Smooth muscle cell (in vitro differentiated cells): ENCODE data around the gene SEMA4B. TPM values are rescaled to one million over a fixed set of nuclear protein-coding genes. Genes with fewer than 3 reads are reported as not detected.

ENCODE experiments used
- DNase-seq: peaks from one replicate; lab custom pipeline; 2025; ENCODE audit not compliant: unreplicated experiment; lab: John Stamatoyannopoulos, UW
- H2AFZ ChIP-seq: fragments of 200-600 bp; sonication (generic); 2 replicates; pipeline ENCODE4 v1.6.0; 2016; ENCODE audit warnings: antibody characterized with exemption, low read depth, mild to moderate bottlenecking
- H3F3A ChIP-seq: fragments of 200-600 bp; sonication (generic); 2 replicates; pipeline ENCODE4 v1.6.0; 2017; ENCODE audit warnings: antibody characterized with exemption, low read depth
- H3K27ac ChIP-seq: fragments of 200-600 bp; sonication (generic); 2 replicates; pipeline ENCODE4 v1.5.1; 2016; ENCODE audit warnings: low read depth, mild to moderate bottlenecking
- H3K27me3 ChIP-seq: fragments of 200-600 bp; sonication (generic); 2 replicates; pipeline ENCODE4 v1.6.1; 2016; ENCODE audit warnings: low read depth, mild to moderate bottlenecking
- H3K36me3 ChIP-seq: fragments of 200-600 bp; sonication (generic); 2 replicates; pipeline ENCODE4 v1.5.1; 2016; ENCODE audit warnings: low read depth
- H3K4me1 ChIP-seq: fragments of 200-600 bp; sonication (generic); 2 replicates; pipeline ENCODE4 v1.5.1; 2016; ENCODE audit warnings: low read depth
- H3K4me2 ChIP-seq: fragments of 200-600 bp; sonication (generic); 2 replicates; pipeline ENCODE4 v1.6.0; 2016; ENCODE audit warnings: mild to moderate bottlenecking
- H3K4me3 ChIP-seq: fragments of 200-600 bp; sonication (generic); 2 replicates; pipeline ENCODE4 v1.5.1; 2016; ENCODE audit warnings: mild to moderate bottlenecking
- H3K79me2 ChIP-seq: fragments of 200-600 bp; sonication (generic); 2 replicates; pipeline ENCODE4 v1.6.0; 2016; ENCODE audit warnings: low read depth, mild to moderate bottlenecking
- H3K9ac ChIP-seq: fragments of 200-600 bp; sonication (generic); 2 replicates; pipeline ENCODE4 v1.6.0; 2016; ENCODE audit warnings: low read depth
- H3K9me3 ChIP-seq: fragments of 200-600 bp; sonication (generic); replicated peaks from 2 replicates; pipeline ENCODE4 v1.5.1; 2016; ENCODE audit warnings: low read depth
- H4K20me1 ChIP-seq: fragments of 200-600 bp; sonication (generic); 2 replicates; pipeline ENCODE4 v1.6.0; 2016; ENCODE audit warnings: low read depth
- CTCF ChIP-seq: fragments of 200-600 bp; sonication (generic); IDR thresholded peaks from 2 replicates; pipeline ENCODE4 v1.5.1; 2017; ENCODE audit warnings: borderline replicate concordance, mild to moderate bottlenecking, antibody characterized with exemption; ENCODE audit not compliant: insufficient read depth, poor library complexity, severe bottlenecking
- WGBS: methylation state at CpG from one replicate; pipeline ENCODE4 v1.1.7; 2016; ENCODE audit warnings: low lambda C conversion rate; 5-methylcytosine and 5-hydroxymethylcytosine counted together
- polyA plus RNA-seq: library from polyadenylated mRNA; unstranded; fragments of >200 nt; fragmentation: Nextera tagmentation; extraction: Ambion mirVana; gene quantifications from 2 replicates; pipeline ENCODE4 v1.2.1, GENCODE V29; 2016
- total RNA-seq: library from RNA; depleted of rRNA; stranded (reverse); fragments of >200 nt; gene quantifications from 2 replicates; pipeline ENCODE4 v1.2.3, GENCODE V29; 2014

The SEMA4B gene
- total and polyA plus RNA-seq, 2 experiments from 2014 or later = 29.6 to 51.4 TPM

- Histone ChIP-seq H3K4me2 (no peak overlapping the region), H3K36me3 (no peaks in the 10 kb centered on the region), H3K27ac (no peak overlapping the region), H4K20me1 (no peaks in the 10 kb centered on the region), H3K9me3 (no peaks in the 10 kb centered on the region), H2AFZ (no peak overlapping the region), H3K4me3 (no peak overlapping the region), H3K4me1 (no peaks in the 10 kb centered on the region), H3K9ac (no peak overlapping the region), H3K79me2 (no peaks in the 10 kb centered on the region), H3F3A (no peaks in the 10 kb centered on the region), H3K27me3 (no peaks in the 10 kb centered on the region)
- TF ChIP-seq CTCF = no peak
- DNase-seq = no peak
- WGBS = 92% methylated on average over 8 of the region's 8 CpGs
Observed at GRCh38 chr15:90240856-90241255, 39.7 kb downstream of the SEMA4B start.

GRCh38 chr15:90241343-90242192 is 40.4 kb downstream of the SEMA4B start:
- 87% methylated on average over 22 of the region's 22 CpGs for WGBS
- no peaks in the 10 kb centered on the region for H4K20me1 ChIP-seq
- no peak overlapping the region for H3K9ac ChIP-seq
- no peak overlapping the region for H3K4me3 ChIP-seq
- no peak overlapping the region for H3K4me2 ChIP-seq
- no peaks in the 10 kb centered on the region for H3K9me3 ChIP-seq
- no peak for DNase-seq
- H3K27ac ChIP-seq = no peak overlapping the region
- H3K4me1 ChIP-seq = no peaks in the 10 kb centered on the region
- H3K79me2 ChIP-seq = no peaks in the 10 kb centered on the region
- H3F3A ChIP-seq = no peaks in the 10 kb centered on the region
- H3K36me3 ChIP-seq = no peaks in the 10 kb centered on the region
- H3K27me3 ChIP-seq = no peaks in the 10 kb centered on the region
- TF ChIP-seq CTCF = no peak
- H2AFZ ChIP-seq = no peak overlapping the region

GRCh38 chr15:90243943-90244639 is 43.0 kb downstream of the SEMA4B start:
- DNase-seq = no peak
- Histone ChIP-seq H3K9ac (no peak overlapping the region), H3K4me3 (no peak overlapping the region), H3K4me1 (no peaks in the 10 kb centered on the region), H3K79me2 (no peaks in the 10 kb centered on the region), H3F3A (no peaks in the 10 kb centered on the region), H3K4me2 (no peak overlapping the region), H2AFZ (no peak overlapping the region), H3K27me3 (no peaks in the 10 kb centered on the region), H3K9me3 (no peaks in the 10 kb centered on the region), H4K20me1 (no peaks in the 10 kb centered on the region), H3K27ac (no peak overlapping the region), H3K36me3 (no peaks in the 10 kb centered on the region)
- WGBS = 86% methylated on average over 10 of the region's 10 CpGs
- no peak for TF ChIP-seq CTCF
